Mesenchymal stem cell (in vitro differentiated cells and primary cell): ENCODE measurements around the gene ZNF804B.

Source experiments
- DNase-seq: peaks from one replicate; pipeline ENCODE4 v3.0.0-alpha.2; 2013
- H2AFZ ChIP-seq: one replicate; pipeline ENCODE4 v1.6.1; 2013; ENCODE audit warnings: low read depth, mild to moderate bottlenecking, control low read depth, inconsistent platforms, low read length, moderate library complexity
- H2AK5ac ChIP-seq: 2 replicates; pipeline ENCODE4 v1.6.1; 2013; ENCODE audit warnings: low read length, moderate library complexity, mild to moderate bottlenecking, inconsistent platforms; ENCODE audit not compliant: severe bottlenecking
- H2BK120ac ChIP-seq: one replicate; pipeline ENCODE4 v1.6.1; 2013; ENCODE audit warnings: low read depth, mild to moderate bottlenecking, inconsistent platforms, low read length, moderate library complexity
- H2BK12ac ChIP-seq, 2 experiments: one replicate each; pipeline ENCODE4 v1.6.1; 2013; ENCODE audit warnings: inconsistent platforms in 2 of 2, low read length in 2 of 2, mild to moderate bottlenecking in 2 of 2, moderate library complexity in 2 of 2, control low read depth in 1 of 2
- H2BK15ac ChIP-seq: one replicate; pipeline ENCODE4 v1.6.1; 2013; ENCODE audit warnings: mild to moderate bottlenecking, low read depth, inconsistent platforms; ENCODE audit not compliant: poor library complexity, severe bottlenecking
- H2BK5ac ChIP-seq: 2 replicates; pipeline ENCODE4 v1.6.1; 2013; ENCODE audit warnings: low read depth, mild to moderate bottlenecking, low read length, control low read depth, inconsistent platforms; ENCODE audit not compliant: poor library complexity, severe bottlenecking
- H3K14ac ChIP-seq, 2 experiments: one replicate each; pipeline ENCODE4 v1.6.1; 2013; ENCODE audit warnings: inconsistent platforms in 2 of 2, low read length in 2 of 2, control low read depth in 1 of 2, mild to moderate bottlenecking in 1 of 2, moderate library complexity in 1 of 2
- H3K18ac ChIP-seq, 2 experiments: one replicate each; pipeline ENCODE4 v1.6.1; 2013; ENCODE audit warnings: inconsistent platforms in 2 of 2, low read length in 2 of 2, control low read depth in 1 of 2, low read depth in 1 of 2, mild to moderate bottlenecking in 1 of 2
- H3K23ac ChIP-seq, 2 experiments: one replicate each; pipeline ENCODE4 v1.6.1; 2013; ENCODE audit warnings: inconsistent platforms in 2 of 2, low read length in 2 of 2, mild to moderate bottlenecking in 2 of 2, moderate library complexity in 2 of 2, control low read depth in 1 of 2
- H3K27ac ChIP-seq: 2 replicates; pipeline ENCODE4 v1.5.1; 2013; ENCODE audit warnings: mild to moderate bottlenecking, moderate library complexity, low read length, control low read depth, inconsistent platforms; ENCODE audit not compliant: poor library complexity, severe bottlenecking
- H3K27me3 ChIP-seq, 2 experiments: 2 replicates each; pipeline versions ENCODE4 v1.6.1 to v1.7.0; 2013; ENCODE audit warnings: low read length in 2 of 2, mild to moderate bottlenecking in 2 of 2, moderate library complexity in 2 of 2, control low read depth in 1 of 2, inconsistent platforms in 1 of 2; ENCODE audit not compliant: control insufficient read depth in 1 of 2, insufficient read depth in 1 of 2
- H3K36me3 ChIP-seq, 2 experiments: 2 replicates each; pipeline versions ENCODE4 v1.6.1 to v1.7.0; 2013; ENCODE audit warnings: low read length in 2 of 2, control low read depth in 1 of 2, inconsistent platforms in 1 of 2, low read depth in 1 of 2, mild to moderate bottlenecking in 1 of 2; ENCODE audit not compliant: insufficient read depth in 2 of 2, control insufficient read depth in 1 of 2
- H3K4ac ChIP-seq, 2 experiments: one replicate each; pipeline ENCODE4 v1.6.1; 2013; ENCODE audit warnings: inconsistent platforms in 2 of 2, low read length in 2 of 2, mild to moderate bottlenecking in 2 of 2, moderate library complexity in 2 of 2, control low read depth in 1 of 2, low read depth in 1 of 2
- H3K4me1 ChIP-seq: 2 replicates; pipeline ENCODE4 v1.6.1; 2013; ENCODE audit warnings: low read depth, low read length, control low read depth; ENCODE audit not compliant: control insufficient read depth, insufficient read depth
- H3K4me2 ChIP-seq: 2 replicates; pipeline ENCODE4 v1.6.1; 2013; ENCODE audit warnings: low read length, mild to moderate bottlenecking, inconsistent platforms; ENCODE audit not compliant: poor library complexity, severe bottlenecking
- H3K4me3 ChIP-seq, 2 experiments: 2 replicates each; pipeline versions ENCODE4 v1.5.1 to v1.7.0; 2013; ENCODE audit warnings: low read length in 2 of 2, mild to moderate bottlenecking in 2 of 2, control low read depth in 1 of 2, low read depth in 1 of 2; ENCODE audit not compliant: insufficient read depth in 1 of 2
- H3K79me1 ChIP-seq: replicated peaks from 2 replicates; pipeline ENCODE4 v1.6.1; 2013; ENCODE audit warnings: mild to moderate bottlenecking, control low read depth, low read length, inconsistent platforms; ENCODE audit not compliant: poor library complexity, severe bottlenecking
- H3K9ac ChIP-seq: 2 replicates; pipeline ENCODE4 v1.7.0; 2013; ENCODE audit warnings: mild to moderate bottlenecking, low read length, moderate library complexity
- H3K9me3 ChIP-seq: 2 replicates; pipeline ENCODE4 v1.7.0; 2013; ENCODE audit warnings: mild to moderate bottlenecking, low read length; ENCODE audit not compliant: control insufficient read depth
- H4K8ac ChIP-seq: one replicate; pipeline ENCODE4 v1.6.1; 2013; ENCODE audit warnings: inconsistent platforms, mild to moderate bottlenecking, low read length, moderate library complexity
- H4K91ac ChIP-seq: one replicate; pipeline ENCODE4 v1.6.1; 2013; ENCODE audit warnings: mild to moderate bottlenecking, low read length, inconsistent platforms
- WGBS: methylation state at CpG from one replicate; pipeline ENCODE4 v1.1.7; 2013; ENCODE audit warnings: mixed read lengths; 5-methylcytosine and 5-hydroxymethylcytosine counted together

Gene ZNF804B

GRCh38 chr7:89316584-89317251, 557.2 kb downstream of the ZNF804B start:
- Histone ChIP-seq H3K27me3 (no peaks in the 10 kb centered on the region), H3K4me1 (no peaks in the 10 kb centered on the region), H3K79me1 (no peaks in the 10 kb centered on the region), H2AK5ac (no peak overlapping the region), H3K4me2 (no peak overlapping the region), H3K18ac (no peak overlapping the region), H3K9me3 (peaks cover 2% of the 10 kb centered on the region), H2AFZ (no peak overlapping the region), H4K91ac (no peak overlapping the region), H2BK15ac (no peak overlapping the region), H3K23ac (no peak overlapping the region), H2BK5ac (no peak overlapping the region), H3K9ac (no peak overlapping the region), H3K14ac (no peak overlapping the region), H2BK12ac (no peak overlapping the region), H3K36me3 (no peaks in the 10 kb centered on the region), H2BK120ac (no peak overlapping the region), H4K8ac (no peak overlapping the region), H3K4ac (no peak overlapping the region), H3K27ac (no peak overlapping the region), H3K4me3 (no peak overlapping the region)
- DNase-seq: no peak
- 50% methylated on average over 1 of the region's 1 CpG for WGBS

- no peaks in the 10 kb centered on the region for H3K27me3 ChIP-seq
- no peak overlapping the region for H4K8ac ChIP-seq
- H2AK5ac ChIP-seq: no peak overlapping the region
- H3K36me3 ChIP-seq: no peaks in the 10 kb centered on the region
- no peaks in the 10 kb centered on the region for H3K79me1 ChIP-seq
- no peak overlapping the region for H3K4me2 ChIP-seq
- H3K9me3 ChIP-seq: no peaks in the 10 kb centered on the region
- H2BK15ac ChIP-seq: no peak overlapping the region
- H2BK120ac ChIP-seq: no peak overlapping the region
- no peak overlapping the region for H4K91ac ChIP-seq
- H2BK12ac ChIP-seq: no peak overlapping the region
- no peak overlapping the region for H3K23ac ChIP-seq
- no peak overlapping the region for H3K9ac ChIP-seq
- no peak overlapping the region for H3K27ac ChIP-seq
- no peak overlapping the region for H3K4ac ChIP-seq
- no peak for DNase-seq
- no peaks in the 10 kb centered on the region for H3K4me1 ChIP-seq
- no peak overlapping the region for H3K18ac ChIP-seq
- WGBS: no CpG with 5 or more reads among the region's 1 CpG
- H2BK5ac ChIP-seq: no peak overlapping the region
- no peak overlapping the region for H3K14ac ChIP-seq
- no peak overlapping the region for H2AFZ ChIP-seq
- H3K4me3 ChIP-seq: no peak overlapping the region
These were observed 572.5 kb downstream of the ZNF804B start for GRCh38 chr7:89332026-89332425.

- Histone ChIP-seq H2BK5ac (no peak overlapping the region), H3K9ac (no peak overlapping the region), H3K23ac (no peak overlapping the region), H3K14ac (no peak overlapping the region), H3K18ac (no peak overlapping the region), H3K27ac (no peak overlapping the region), H2AK5ac (no peak overlapping the region), H2BK15ac (no peak overlapping the region), H3K27me3 (no peaks in the 10 kb centered on the region), H4K8ac (no peak overlapping the region), H3K4ac (no peak overlapping the region), H3K4me2 (no peak overlapping the region), H2BK12ac (no peak overlapping the region), H3K79me1 (no peaks in the 10 kb centered on the region), H4K91ac (no peak overlapping the region), H3K9me3 (no peaks in the 10 kb centered on the region), H3K4me3 (no peak overlapping the region), H3K4me1 (no peaks in the 10 kb centered on the region), H3K36me3 (no peaks in the 10 kb centered on the region), H2BK120ac (no peak overlapping the region), H2AFZ (no peak overlapping the region)
- no CpG with 5 or more reads among the region's 1 CpG for WGBS
- no peak for DNase-seq
These were observed 575.3 kb downstream of the ZNF804B start for GRCh38 chr7:89334797-89335196.

- no peak overlapping the region for H2BK12ac ChIP-seq
- no peak overlapping the region for H3K4me2 ChIP-seq
- no peak overlapping the region for H2BK15ac ChIP-seq
- no peak overlapping the region for H4K8ac ChIP-seq
- no peak for DNase-seq
- H3K9me3 ChIP-seq: no peaks in the 10 kb centered on the region
- no peak overlapping the region for H4K91ac ChIP-seq
- no peaks in the 10 kb centered on the region for H3K4me1 ChIP-seq
- H3K27ac ChIP-seq: no peak overlapping the region
- H3K4ac ChIP-seq: no peak overlapping the region
- no peak overlapping the region for H2AK5ac ChIP-seq
- no peaks in the 10 kb centered on the region for H3K36me3 ChIP-seq
- no peak overlapping the region for H3K4me3 ChIP-seq
- H2AFZ ChIP-seq: no peak overlapping the region
- H3K9ac ChIP-seq: no peak overlapping the region
- H3K27me3 ChIP-seq: no peaks in the 10 kb centered on the region
- WGBS: 75% methylated on average over 2 of the region's 3 CpGs
- no peak overlapping the region for H2BK5ac ChIP-seq
- H3K18ac ChIP-seq: no peak overlapping the region
- no peak overlapping the region for H3K23ac ChIP-seq
- H3K79me1 ChIP-seq: no peaks in the 10 kb centered on the region
- no peak overlapping the region for H3K14ac ChIP-seq
- no peak overlapping the region for H2BK120ac ChIP-seq
These were observed 576.0 kb downstream of the ZNF804B start for GRCh38 chr7:89335490-89335889.
